Ovary (tissue), 3 donors: Measurements from ENCODE around the gene SPDYE17.
"Not testable (repeated sequence)": the region's sequence is repeated elsewhere in the genome, so short reads cannot be mapped to it uniquely, and the experiment has no call there.

Source experiments
- EP300 ChIP-seq: sonication (generic); formaldehyde crosslinking; IDR thresholded peaks from one replicate; pipeline ENCODE4 v1.6.1; 2017; ENCODE audit warnings: antibody characterized with exemption
- POLR2A ChIP-seq: fragments of 450-650 bp; IDR thresholded peaks from one replicate; pipeline ENCODE4 v1.6.1; 2017; ENCODE audit warnings: antibody characterized with exemption, mild to moderate bottlenecking, moderate library complexity
- TF ChIP-seq, protein P1 (sequence below), 3 donors: fragments of 450-650 bp in 2 of 3; fragments of 200-600 bp in 1 of 3; IDR thresholded peaks; one replicate each; pipeline versions ENCODE4 v1.5.1 to v1.8.0; 2016 to 2022; ENCODE audit warnings: antibody characterized with exemption in 3 of 3, mild to moderate bottlenecking in 1 of 3
- donor health status: DM: no; HTN: no; CAD: no.

- TF ChIP-seq, protein P1, sequence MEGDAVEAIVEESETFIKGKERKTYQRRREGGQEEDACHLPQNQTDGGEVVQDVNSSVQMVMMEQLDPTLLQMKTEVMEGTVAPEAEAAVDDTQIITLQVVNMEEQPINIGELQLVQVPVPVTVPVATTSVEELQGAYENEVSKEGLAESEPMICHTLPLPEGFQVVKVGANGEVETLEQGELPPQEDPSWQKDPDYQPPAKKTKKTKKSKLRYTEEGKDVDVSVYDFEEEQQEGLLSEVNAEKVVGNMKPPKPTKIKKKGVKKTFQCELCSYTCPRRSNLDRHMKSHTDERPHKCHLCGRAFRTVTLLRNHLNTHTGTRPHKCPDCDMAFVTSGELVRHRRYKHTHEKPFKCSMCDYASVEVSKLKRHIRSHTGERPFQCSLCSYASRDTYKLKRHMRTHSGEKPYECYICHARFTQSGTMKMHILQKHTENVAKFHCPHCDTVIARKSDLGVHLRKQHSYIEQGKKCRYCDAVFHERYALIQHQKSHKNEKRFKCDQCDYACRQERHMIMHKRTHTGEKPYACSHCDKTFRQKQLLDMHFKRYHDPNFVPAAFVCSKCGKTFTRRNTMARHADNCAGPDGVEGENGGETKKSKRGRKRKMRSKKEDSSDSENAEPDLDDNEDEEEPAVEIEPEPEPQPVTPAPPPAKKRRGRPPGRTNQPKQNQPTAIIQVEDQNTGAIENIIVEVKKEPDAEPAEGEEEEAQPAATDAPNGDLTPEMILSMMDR (IDR thresholded peaks at IDR 0.05): not testable (repeated sequence)
- TF ChIP-seq EP300, POLR2A: not testable (repeated sequence)
These were observed 48.8 kb downstream of the SPDYE17 start for GRCh38 chr7:76983333-76983732.
